GM23248 (cell line): Measurements from ENCODE around the gene GNPDA1. TPM values are rescaled to one million over a fixed set of nuclear protein-coding genes. Genes with fewer than 3 reads are reported as not detected.

Source experiments
- DNase-seq: peaks from one replicate; pipeline ENCODE4 v3.0.0-alpha.2; 2015
- H2AFZ ChIP-seq: fragments of 200-600 bp; sonication (generic); 2 replicates; pipeline ENCODE4 v1.6.1; 2016; ENCODE audit warnings: antibody characterized with exemption
- H3F3A ChIP-seq: fragments of 200-600 bp; sonication (generic); 2 replicates; pipeline ENCODE4 v1.6.1; 2016; ENCODE audit warnings: mild to moderate bottlenecking, antibody characterized with exemption, mixed run types; ENCODE audit not compliant: insufficient read depth
- H3K27ac ChIP-seq: fragments of 200-600 bp; sonication (generic); 2 replicates; pipeline ENCODE4 v1.5.1; 2016; ENCODE audit warnings: mild to moderate bottlenecking
- H3K27me3 ChIP-seq: fragments of 200-600 bp; sonication (generic); replicated peaks from 2 replicates; pipeline ENCODE4 v1.6.1; 2016; ENCODE audit warnings: mild to moderate bottlenecking; ENCODE audit not compliant: insufficient read depth
- H3K36me3 ChIP-seq: fragments of 200-600 bp; sonication (generic); 2 replicates; pipeline ENCODE4 v1.6.1; 2016; ENCODE audit warnings: low read depth, mild to moderate bottlenecking
- H3K4me1 ChIP-seq: fragments of 200-600 bp; sonication (generic); 2 replicates; pipeline ENCODE4 v1.6.1; 2016; ENCODE audit warnings: mild to moderate bottlenecking; ENCODE audit not compliant: insufficient read depth
- H3K4me2 ChIP-seq: fragments of 200-600 bp; sonication (generic); one replicate; pipeline ENCODE4 v1.6.1; 2016; ENCODE audit warnings: mild to moderate bottlenecking; ENCODE audit not compliant: unreplicated experiment
- H3K4me3 ChIP-seq: fragments of 200-600 bp; sonication (generic); 2 replicates; pipeline ENCODE4 v1.5.1; 2016; ENCODE audit warnings: mild to moderate bottlenecking
- H3K79me2 ChIP-seq: fragments of 200-600 bp; sonication (generic); 2 replicates; pipeline ENCODE4 v1.6.1; 2016; ENCODE audit warnings: mild to moderate bottlenecking; ENCODE audit not compliant: insufficient read depth
- H3K9ac ChIP-seq: fragments of 200-600 bp; sonication (generic); 2 replicates; pipeline ENCODE4 v1.6.1; 2016; ENCODE audit warnings: mild to moderate bottlenecking
- H3K9me2 ChIP-seq: fragments of 200-600 bp; sonication (generic); 2 replicates; pipeline ENCODE4 v1.6.1; 2016; ENCODE audit warnings: mixed run types, mild to moderate bottlenecking, moderate library complexity; ENCODE audit not compliant: insufficient read depth
- H3K9me3 ChIP-seq: fragments of 200-600 bp; sonication (generic); one replicate; pipeline ENCODE4 v1.6.1; 2017; ENCODE audit warnings: low read depth
- H4K20me1 ChIP-seq: fragments of 200-600 bp; sonication (generic); 2 replicates; pipeline ENCODE4 v1.6.0; 2016; ENCODE audit not compliant: insufficient read depth
- EZH2 ChIP-seq: fragments of 200-600 bp; sonication (generic); IDR thresholded peaks from 2 replicates; pipeline ENCODE4 v1.6.1; 2018; ENCODE audit warnings: antibody characterized with exemption, mild to moderate bottlenecking; ENCODE audit not compliant: insufficient read depth, poor library complexity, severe bottlenecking
- EZH2phosphoT487 ChIP-seq: fragments of 200-600 bp; sonication (generic); IDR thresholded peaks from 2 replicates; pipeline ENCODE4 v1.6.1; 2018; ENCODE audit warnings: antibody characterized with exemption, moderate library complexity, mild to moderate bottlenecking, low read depth; ENCODE audit not compliant: insufficient read depth
- WGBS, 2 experiments: methylation state at CpG; one replicate each; pipeline ENCODE4 v1.1.6; 2015 to 2017; ENCODE audit warnings: low lambda C conversion rate in 2 of 2, low coverage in 1 of 2; ENCODE audit errors: missing lambda C conversion rate in 2 of 2; 5-methylcytosine and 5-hydroxymethylcytosine counted together
- in situ Hi-C: fragments of 300-500 bp; cut with MboI; formaldehyde crosslinking; loops from 2 replicates; pipeline ENCODE4 v1.15.0; 2020
- polyA plus RNA-seq: library from polyadenylated mRNA; unstranded; fragments of >200 nt; fragmentation: Nextera tagmentation; extraction: Ambion mirVana; gene quantifications from 2 replicates; pipeline ENCODE4 v1.2.1, GENCODE V29; 2016
- total RNA-seq: library from RNA; depleted of rRNA; stranded (reverse); fragments of >200 nt; shearing (Covaris generic); gene quantifications from 2 replicates; pipeline ENCODE4 v1.2.3, GENCODE V29; 2014

The GNPDA1 gene
- total and polyA plus RNA-seq, 2 experiments from 2014 or later: 27.6 to 28.7 TPM

DNA sequence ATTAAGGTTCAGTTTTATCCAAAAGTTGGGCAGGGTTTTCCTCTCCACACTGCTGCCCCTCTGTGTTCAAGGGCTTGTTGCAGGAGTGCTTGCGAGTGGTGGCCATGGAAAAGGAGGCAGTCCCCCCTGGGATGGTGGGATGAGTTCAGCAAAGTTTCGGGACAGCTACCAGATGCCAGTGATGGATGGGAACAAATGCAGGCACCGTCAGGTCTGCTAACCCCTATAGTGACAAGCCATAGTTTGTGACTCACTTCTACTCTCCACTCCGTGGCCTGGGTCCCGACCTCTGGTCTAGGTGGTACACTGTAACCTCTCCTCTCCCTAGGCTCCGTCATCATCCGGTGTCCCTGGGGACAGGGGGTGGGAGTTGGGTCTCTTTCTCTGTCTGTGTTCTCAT is 47.8 kb downstream of the GNPDA1 start:
- H3F3A ChIP-seq: peaks cover 14% of the 10 kb centered on the region
- H3K9ac ChIP-seq: no peak overlapping the region
- in situ Hi-C loops: no loop called here
- H3K4me3 ChIP-seq: no peak overlapping the region
- H3K27ac ChIP-seq: no peak overlapping the region
- DNase-seq: no peak
- no peak overlapping the region for H2AFZ ChIP-seq
- H3K9me2 ChIP-seq: no peaks in the 10 kb centered on the region
- H3K9me3 ChIP-seq: no peaks in the 10 kb centered on the region
- TF ChIP-seq EZH2phosphoT487 (no peak), EZH2 (no peak)
- WGBS, 2 experiments: 49% methylated on average over 7 of the region's 7 CpGs
- peaks cover 5% of the 10 kb centered on the region for H3K79me2 ChIP-seq
- H4K20me1 ChIP-seq: no peaks in the 10 kb centered on the region
- no peaks in the 10 kb centered on the region for H3K36me3 ChIP-seq
- no peak overlapping the region for H3K4me2 ChIP-seq
- H3K4me1 ChIP-seq: peaks cover 7% of the 10 kb centered on the region; the same call in 1 of the 2 replicates
- no peaks in the 10 kb centered on the region for H3K27me3 ChIP-seq

DNA sequence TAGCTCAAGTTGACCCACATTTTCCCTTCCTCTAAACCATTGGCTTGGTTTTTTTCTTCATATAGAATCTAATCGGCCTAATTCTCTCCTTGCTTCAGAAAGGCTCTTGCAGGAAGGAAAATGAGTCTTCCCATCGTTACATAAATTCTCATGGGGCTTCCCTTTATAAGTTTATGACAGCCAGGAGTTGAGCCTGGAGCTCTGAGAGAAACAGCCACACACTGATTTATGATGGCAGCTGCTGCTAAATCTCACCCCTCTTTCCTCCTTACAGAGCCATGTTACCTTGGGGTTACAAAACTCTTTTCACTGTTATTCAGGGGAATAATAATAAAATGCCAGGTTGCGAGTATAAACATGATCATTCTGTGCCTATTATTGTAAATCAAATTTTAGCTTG is 49.1 kb downstream of the GNPDA1 start:
- no peaks in the 10 kb centered on the region for H3K27me3 ChIP-seq
- no peak for DNase-seq
- H3K4me1 ChIP-seq: peaks cover 3% of the 10 kb centered on the region; the same call in 1 of the 2 replicates
- no peak overlapping the region for H3K9ac ChIP-seq
- TF ChIP-seq EZH2: no peak
- WGBS, 2 experiments: 62 to 68% methylated on average over 3 of the region's 3 CpGs
- H3K9me3 ChIP-seq: no peaks in the 10 kb centered on the region
- no peak overlapping the region for H2AFZ ChIP-seq
- H3K79me2 ChIP-seq: no peaks in the 10 kb centered on the region
- no peaks in the 10 kb centered on the region for H4K20me1 ChIP-seq
- H3K27ac ChIP-seq: no peak overlapping the region
- no peak overlapping the region for H3K4me3 ChIP-seq
- in situ Hi-C loops: loop anchor here (5.0 kb wide), 1 partner anchor 271 kb away; no protein-coding TSS in a partner anchor
- no peaks in the 10 kb centered on the region for H3K9me2 ChIP-seq
- H3K36me3 ChIP-seq: no peaks in the 10 kb centered on the region
- peaks cover 5% of the 10 kb centered on the region; the same call in 1 of the 2 replicates for H3F3A ChIP-seq
- H3K4me2 ChIP-seq: no peak overlapping the region

DNA sequence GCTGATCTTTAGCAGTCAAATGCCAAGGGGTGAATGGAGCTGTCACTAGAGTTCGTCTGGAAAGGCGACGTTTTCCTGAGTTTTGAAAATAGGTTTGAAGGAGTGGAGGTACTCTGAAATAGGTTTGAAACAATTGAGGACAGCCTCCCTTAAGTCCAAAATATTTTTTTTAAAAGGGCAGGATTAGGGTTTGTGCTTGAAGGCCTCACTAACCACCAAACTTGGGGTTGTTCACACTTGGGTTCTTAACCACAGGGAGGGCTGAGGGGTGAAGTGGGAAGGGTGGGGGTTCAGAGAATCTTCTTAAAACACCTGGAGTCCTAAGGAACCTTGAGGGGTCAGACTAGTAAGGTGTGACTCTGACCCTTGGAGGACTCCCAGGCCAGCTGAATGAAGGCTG is 51.4 kb downstream of the GNPDA1 start:
- Histone ChIP-seq H3K36me3 (no peaks in the 10 kb centered on the region), H3K4me1 (peaks cover 3% of the 10 kb centered on the region; the same call in 1 of the 2 replicates), H3K79me2 (no peaks in the 10 kb centered on the region), H4K20me1 (no peaks in the 10 kb centered on the region), H3K4me2 (no peak overlapping the region), H3K27ac (no peak overlapping the region), H3K9ac (no peak overlapping the region; the same call in 1 of the 2 replicates), H3K27me3 (no peaks in the 10 kb centered on the region), H3K9me3 (no peaks in the 10 kb centered on the region), H3F3A (no peaks in the 10 kb centered on the region), H3K4me3 (no peak overlapping the region), H2AFZ (peak overlapping the region; percentile 90), H3K9me2 (no peaks in the 10 kb centered on the region)
- in situ Hi-C loops: loop anchor here (5.0 kb wide), 1 partner anchor 269 kb away; no protein-coding TSS in a partner anchor
- 95% methylated on average over 3 of the region's 3 CpGs for WGBS, 2 experiments
- DNase-seq: no peak
- no peak for TF ChIP-seq EZH2
- no peak for TF ChIP-seq EZH2phosphoT487

DNA sequence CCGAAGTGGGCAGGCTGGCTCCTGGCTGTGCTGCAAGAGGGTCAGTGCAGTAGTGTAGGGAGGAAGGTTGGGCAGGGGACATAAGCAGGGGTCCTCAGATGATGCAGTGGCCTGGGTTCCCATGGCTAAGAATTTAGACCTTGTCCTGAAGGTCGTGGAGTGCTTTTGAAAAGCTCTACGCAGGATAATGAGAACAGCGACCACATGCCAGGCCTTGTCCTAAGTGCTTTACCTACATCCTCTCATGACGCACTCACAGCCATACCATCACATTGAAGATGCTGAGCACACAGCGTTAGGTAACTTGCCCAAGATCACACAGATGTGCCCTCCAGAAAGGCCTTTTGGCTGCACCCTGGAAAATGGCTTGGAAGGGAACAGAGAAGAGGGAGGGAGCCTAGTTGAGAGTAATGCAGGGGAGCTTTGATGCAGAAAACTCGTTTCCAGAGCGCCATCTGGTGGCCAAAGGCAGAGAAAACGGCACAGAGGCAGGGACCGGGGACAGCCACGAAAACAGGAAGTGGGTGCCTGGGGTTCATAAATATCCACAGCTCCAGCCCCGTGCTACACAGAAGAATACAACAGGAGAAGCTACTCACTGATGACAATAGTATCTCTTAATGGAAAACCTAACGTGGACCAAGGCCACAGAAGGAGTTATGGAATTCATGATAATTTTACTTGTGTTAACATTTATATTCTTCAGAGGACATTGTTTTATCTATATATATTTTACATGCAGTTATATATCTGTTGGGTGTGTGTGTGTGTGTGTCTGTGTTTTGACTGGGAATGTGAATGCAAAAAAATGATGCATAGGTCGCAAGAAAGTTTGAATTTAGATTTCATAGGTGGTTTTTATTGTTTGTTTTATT is 52.1 kb downstream of the GNPDA1 start:
- Histone ChIP-seq H3K27me3 (no peaks in the 10 kb centered on the region), H3F3A (no peaks in the 10 kb centered on the region)

More for the DNA sequence above, 52.1 kb downstream of the GNPDA1 start:
- Histone ChIP-seq H3K9ac (peak overlapping the region; percentile 61), H4K20me1 (no peaks in the 10 kb centered on the region), H3K9me3 (no peaks in the 10 kb centered on the region), H3K4me1 (peaks cover 3% of the 10 kb centered on the region; the same call in 1 of the 2 replicates), H2AFZ (peak overlapping the region; percentile 90), H3K4me3 (no peak overlapping the region), H3K36me3 (no peaks in the 10 kb centered on the region), H3K27ac (no peak overlapping the region), H3K79me2 (no peaks in the 10 kb centered on the region), H3K4me2 (peak overlapping the region; percentile 64), H3K9me2 (no peaks in the 10 kb centered on the region)
- in situ Hi-C loops: loop anchor here (5.0 kb wide), 1 partner anchor 268 kb away; no protein-coding TSS in a partner anchor
- peak; percentile 85 for DNase-seq
- no peak for TF ChIP-seq EZH2phosphoT487
- WGBS, 2 experiments: 24% methylated on average over 14 of the region's 14 CpGs
